AG10803 (cell line): ENCODE measurements around the gene G0S2.

Source experiments
- DNase-seq: peaks from one replicate; pipeline ENCODE4 v3.0.0; 2010; ENCODE audit warnings: low read depth
- H3K4me3 ChIP-seq: 2 replicates; pipeline ENCODE4 v1.5.1; 2011; ENCODE audit warnings: mild to moderate bottlenecking, low read length, control low read depth
- CTCF ChIP-seq: conservative IDR thresholded peaks from 2 replicates; pipeline ENCODE4 v1.5.1; 2011; ENCODE audit warnings: mild to moderate bottlenecking, low read length, control low read depth, inconsistent platforms

The G0S2 gene

GRCh38 chr1:209655411-209656231 is 19.6 kb upstream of the G0S2 start:
- H3K4me3 ChIP-seq, result no peak overlapping the region
- no peak for TF ChIP-seq CTCF
- DNase-seq, result no peak

GRCh38 chr1:209657140-209657879 is 17.9 kb upstream of the G0S2 start:
- no peak for TF ChIP-seq CTCF
- H3K4me3 ChIP-seq, result no peak overlapping the region
- DNase-seq, result peak; percentile 79

GRCh38 chr1:209657918-209658317 is 17.3 kb upstream of the G0S2 start:
- no peak for DNase-seq
- TF ChIP-seq CTCF, result no peak
- H3K4me3 ChIP-seq, result no peak overlapping the region

GRCh38 chr1:209659909-209660308 is 15.3 kb upstream of the G0S2 start:
- peak; percentile 20 for DNase-seq
- TF ChIP-seq CTCF, result no peak

GRCh38 chr1:209661071-209661470 is 14.1 kb upstream of the G0S2 start:
- TF ChIP-seq CTCF, result no peak
- no peak for DNase-seq
- H3K4me3 ChIP-seq, result no peak overlapping the region

More at GRCh38 chr1:209659909-209660308, 15.3 kb upstream of the G0S2 start:
- H3K4me3 ChIP-seq, result no peak overlapping the region

- no peak for DNase-seq
- TF ChIP-seq CTCF, result no peak
- no peak overlapping the region for H3K4me3 ChIP-seq
Measured at GRCh38 chr1:209662879-209663327, 12.3 kb upstream of the G0S2 start.
